T-helper 22 cell (primary cell): ENCODE measurements around the gene EFCAB14.
"Not testable (repeated sequence)": the region's sequence is repeated elsewhere in the genome, so short reads cannot be mapped to it uniquely, and the experiment has no call there.

Source experiments
- DNase-seq: peaks from one replicate; pipeline ENCODE4 v3.0.0-alpha.2; 2020; ENCODE audit warnings: low read depth

Gene EFCAB14, protein sequence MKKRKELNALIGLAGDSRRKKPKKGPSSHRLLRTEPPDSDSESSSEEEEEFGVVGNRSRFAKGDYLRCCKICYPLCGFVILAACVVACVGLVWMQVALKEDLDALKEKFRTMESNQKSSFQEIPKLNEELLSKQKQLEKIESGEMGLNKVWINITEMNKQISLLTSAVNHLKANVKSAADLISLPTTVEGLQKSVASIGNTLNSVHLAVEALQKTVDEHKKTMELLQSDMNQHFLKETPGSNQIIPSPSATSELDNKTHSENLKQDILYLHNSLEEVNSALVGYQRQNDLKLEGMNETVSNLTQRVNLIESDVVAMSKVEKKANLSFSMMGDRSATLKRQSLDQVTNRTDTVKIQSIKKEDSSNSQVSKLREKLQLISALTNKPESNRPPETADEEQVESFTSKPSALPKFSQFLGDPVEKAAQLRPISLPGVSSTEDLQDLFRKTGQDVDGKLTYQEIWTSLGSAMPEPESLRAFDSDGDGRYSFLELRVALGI

DNA sequence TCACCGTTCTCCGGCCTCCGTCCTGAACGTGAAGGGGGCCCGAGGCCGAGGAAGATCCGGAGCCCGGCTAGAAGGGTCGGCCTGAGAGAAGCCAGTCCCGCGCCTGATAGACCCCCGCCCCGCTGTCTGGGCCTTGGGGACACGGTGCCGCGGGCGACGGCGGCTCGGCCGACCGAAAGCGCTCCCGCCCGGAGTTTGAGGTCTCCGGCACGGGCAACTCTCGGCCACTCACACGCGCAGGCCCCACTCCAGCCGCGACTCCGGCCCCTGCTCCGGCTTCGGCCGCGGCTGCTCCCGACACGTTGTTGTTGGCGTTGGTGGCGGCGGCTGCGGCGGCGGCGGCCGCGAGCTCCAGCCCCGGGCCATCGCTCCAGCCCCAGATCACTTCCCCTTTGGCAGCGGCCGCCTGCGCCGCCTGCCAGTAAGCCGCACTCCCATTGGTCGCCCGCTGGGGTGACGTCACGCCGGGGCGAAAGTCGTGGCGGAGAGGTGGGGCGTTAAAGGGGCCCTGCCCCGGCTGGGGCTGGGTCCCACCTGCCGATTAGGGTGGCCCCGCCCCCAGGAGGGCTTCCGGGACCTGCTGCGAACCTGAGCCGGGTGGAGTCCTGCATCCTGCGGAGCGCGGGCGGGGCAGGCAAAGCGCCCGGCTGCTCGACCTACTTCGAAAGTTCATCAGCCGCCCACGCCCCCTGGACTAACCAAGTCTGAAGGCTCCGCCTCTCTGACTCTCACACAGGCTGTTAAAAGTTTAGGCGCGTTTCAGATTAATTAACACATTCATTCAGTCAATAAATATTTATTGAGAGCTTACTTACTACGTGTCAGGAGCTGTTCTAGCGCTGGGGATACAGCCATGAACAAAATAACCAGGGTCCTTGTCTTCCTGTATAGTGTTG, at the start of gene EFCAB14:
Gene EFCAB14 (minus strand): TSS at position 388 of the 896 bp plus-strand sequence. CDS start 1,027 bp downstream, outside the sequence.
- DNase-seq: peak; percentile 98

DNA sequence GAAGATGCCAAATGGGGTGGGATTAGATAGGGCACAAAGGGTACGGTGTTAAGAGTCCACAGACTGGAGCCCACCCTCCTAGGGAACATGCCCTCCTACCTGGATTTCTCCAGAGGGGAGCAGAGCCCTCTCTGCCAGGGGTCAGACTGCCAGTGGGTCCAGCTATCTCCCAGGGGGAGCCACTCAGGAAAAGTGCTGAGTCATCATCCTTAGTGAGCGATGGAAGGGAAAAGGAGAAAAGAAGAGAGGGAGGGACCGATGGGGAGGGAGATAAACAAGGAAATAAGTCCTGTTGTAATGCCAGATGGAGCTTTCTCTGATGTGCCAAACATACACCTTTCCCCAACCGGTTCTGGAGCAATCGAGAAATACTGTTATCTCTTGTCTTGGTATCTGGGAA, 49.5 kb upstream of the EFCAB14 start:
- no peak for DNase-seq

DNA sequence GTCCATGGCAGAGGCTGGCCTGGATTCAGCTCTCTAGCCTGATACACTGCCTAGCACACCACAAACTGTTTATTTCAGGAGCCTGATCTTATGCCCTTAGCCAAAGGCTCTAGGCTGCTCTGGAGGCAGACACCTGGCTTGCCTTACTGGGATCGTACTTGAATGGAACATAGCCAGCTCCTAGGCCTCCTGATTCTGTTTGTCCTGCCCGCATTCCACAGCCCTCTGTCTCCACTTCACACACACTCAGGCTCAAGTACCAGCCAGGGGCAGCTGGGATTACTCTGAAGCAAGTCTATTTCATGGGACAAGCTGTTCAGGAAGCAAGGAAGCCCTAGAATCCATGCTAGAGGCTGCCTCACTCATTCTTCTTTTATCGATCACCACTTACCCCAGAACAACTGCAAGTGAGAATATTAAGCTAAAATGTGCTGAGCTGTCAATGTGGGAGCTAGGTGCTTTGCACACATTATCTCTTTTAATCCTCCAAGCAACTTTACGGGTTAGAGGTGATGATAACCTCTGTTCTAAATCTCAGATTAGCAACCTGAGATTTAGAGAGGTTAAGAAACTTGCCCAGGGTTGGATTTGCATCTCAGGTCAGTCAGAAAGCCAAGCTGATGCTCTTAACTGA, 48.9 kb upstream of the EFCAB14 start:
- DNase-seq: no peak

DNA sequence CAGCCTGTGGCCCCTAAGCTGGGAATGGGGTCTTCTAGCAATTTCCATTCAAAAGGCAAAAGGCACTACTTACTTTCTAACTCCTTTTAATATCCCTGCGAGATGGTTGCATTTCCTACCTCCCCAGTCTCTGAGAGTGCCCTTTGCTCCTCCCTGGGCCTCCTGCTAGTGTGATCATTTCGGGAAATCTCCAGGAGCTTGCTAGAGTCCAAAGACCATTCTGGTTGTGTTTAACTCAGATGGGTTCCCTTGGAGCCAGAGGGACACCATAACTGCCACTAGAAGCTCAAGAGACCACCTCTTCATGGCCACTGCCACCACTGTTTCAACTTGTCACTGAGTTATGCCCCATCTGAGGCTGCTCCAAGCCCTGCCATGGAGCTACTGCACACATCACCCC, 45.5 kb upstream of the EFCAB14 start:
- no peak for DNase-seq

DNA sequence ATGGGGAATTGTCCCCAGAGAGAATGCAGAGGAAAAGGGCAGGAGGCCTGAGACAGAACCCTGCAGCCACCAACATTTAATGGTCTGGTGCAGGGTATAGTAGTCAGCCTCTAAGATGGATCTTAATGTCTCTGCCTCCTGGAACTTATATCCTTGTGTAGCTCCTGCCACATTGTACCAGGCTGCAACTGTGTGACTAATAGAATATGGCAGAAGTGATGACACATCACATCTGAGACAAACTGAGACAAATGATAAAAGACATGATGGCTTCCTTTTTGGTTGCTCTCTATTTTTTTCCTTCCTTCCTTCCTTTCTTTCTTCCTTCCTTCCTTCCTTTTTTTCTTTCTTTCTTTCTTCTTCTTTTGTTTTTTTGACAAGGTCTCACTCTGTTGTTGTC, 42.8 kb upstream of the EFCAB14 start:
- DNase-seq: no peak

DNA sequence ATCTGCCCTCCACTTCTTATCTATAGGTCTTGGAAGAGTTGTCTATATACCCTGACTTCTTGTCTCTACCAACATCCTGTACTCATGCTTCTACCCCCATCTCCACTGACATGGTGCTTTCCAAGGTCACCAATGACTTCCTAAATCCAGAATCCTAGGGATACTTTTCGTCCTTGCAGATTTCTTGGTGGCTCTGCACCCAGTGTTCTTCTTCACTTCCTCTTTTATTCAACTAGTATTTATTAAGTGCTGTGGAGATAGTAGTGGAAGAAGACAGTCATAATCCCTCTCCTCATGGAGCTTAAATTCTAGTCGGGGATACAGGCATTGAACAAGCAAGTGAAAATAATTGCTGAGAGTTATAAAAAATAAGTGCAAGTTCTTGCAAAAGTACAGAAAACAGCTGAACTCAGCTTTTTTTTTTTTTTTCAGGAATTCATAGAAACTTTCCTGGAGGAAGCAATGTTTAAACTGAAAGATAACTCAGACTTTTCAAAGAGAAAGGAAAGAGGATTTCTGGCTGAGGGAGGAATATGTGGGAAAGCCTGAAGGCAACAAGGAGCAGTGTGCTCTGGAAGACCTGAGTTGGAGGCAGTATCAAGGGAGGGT, 41.7 kb upstream of the EFCAB14 start:
- DNase-seq: no peak

DNA sequence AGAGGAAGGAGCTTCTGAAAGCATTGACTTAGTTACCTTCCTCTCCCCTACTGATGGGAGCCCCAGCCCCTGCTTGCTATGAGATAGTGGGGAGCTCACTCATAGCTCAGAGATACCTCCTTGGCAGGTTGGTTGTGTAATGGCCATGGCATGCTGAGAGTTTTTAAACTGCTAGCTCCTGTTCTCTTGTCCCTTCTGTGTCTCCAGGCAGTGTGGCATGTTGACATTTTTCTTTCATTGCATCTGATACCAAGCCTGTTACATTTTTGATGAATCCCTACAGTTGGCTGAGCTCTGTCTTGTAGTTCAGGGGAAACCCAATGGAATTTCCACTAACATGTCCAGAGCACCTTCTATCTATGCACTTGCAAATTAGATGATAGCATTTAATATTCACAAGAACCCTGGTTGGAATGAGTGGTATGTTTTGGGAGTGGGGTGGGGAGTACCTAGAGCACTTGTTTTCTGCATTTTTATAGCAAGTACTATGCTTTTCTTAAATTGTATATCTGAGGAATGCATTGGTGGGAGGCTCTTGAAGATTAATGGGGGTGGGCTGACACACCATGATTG, 39.1 kb upstream of the EFCAB14 start:
- DNase-seq: no peak

DNA sequence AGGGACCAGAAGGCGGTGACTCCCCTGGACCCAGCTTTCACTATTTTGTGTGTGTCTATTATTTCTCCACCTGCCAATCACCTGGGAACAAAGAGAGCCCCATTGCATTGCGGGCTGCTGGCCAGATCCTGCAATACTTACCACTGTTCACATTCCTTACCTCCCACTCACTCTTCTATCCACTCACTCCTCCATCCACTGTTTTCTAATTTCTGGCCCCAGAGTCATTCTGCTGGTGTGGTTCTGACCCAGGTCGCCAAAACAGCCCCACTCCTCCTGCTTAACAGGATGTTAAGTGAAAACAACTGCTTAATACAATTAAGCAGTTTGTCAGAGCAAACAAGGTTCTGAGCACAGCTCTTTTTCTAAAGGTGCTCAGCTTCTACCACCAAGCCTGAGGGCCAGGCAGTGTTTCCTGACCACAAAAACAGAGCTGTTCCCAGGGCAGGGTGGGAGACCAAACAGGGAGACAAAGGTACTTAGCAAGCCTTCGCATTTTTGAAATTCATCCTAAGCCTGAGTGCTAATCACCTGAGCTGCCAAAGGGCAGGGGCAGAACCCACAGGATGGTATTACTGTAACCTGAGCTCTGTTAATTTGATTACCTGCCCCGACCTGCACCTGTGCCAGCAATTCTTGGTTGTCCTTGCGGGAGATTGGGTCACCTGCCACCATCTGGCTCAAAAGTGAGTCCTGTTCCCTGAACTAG, 38.5 kb upstream of the EFCAB14 start:
- DNase-seq: no peak

DNA sequence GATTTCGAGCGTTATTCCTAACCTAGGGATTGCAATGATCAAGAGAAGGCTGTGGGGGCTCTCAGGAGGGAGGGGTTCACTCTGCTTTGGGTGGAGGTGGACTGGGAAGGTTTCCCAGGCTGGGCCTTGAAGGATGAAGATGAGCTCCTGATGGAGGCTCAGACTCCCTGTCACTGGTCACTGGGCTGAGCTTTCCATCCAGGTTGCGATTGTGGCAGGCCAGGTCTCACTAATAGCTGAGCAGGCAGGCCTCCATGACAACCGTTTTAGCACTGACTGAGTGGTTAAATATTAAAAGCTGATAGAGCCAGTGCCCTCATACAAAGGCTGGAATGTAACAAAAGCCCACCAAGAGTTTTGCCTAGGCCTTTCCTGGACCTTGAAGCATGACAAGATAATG, 36.2 kb upstream of the EFCAB14 start:
- no peak for DNase-seq

DNA sequence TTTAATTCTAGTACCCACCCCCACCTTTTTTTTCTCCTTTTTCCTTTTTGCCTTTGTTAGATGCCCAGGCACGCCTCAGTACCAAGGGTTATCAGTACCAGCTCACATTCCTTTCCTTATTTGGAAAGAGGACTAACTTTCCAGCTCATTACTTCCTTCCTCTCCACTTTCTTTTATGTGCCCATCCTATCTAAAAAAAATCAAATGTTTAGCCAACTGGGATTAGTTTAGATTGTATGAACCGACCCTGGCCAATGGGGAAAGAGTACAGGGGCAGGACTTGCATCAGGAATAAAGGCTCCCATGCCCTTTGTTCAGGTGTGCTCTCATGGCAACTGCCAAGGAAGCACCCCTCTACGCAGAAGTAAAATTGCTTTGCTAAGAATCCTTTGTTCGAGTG, 35.8 kb upstream of the EFCAB14 start:
- DNase-seq: not testable (repeated sequence)

DNA sequence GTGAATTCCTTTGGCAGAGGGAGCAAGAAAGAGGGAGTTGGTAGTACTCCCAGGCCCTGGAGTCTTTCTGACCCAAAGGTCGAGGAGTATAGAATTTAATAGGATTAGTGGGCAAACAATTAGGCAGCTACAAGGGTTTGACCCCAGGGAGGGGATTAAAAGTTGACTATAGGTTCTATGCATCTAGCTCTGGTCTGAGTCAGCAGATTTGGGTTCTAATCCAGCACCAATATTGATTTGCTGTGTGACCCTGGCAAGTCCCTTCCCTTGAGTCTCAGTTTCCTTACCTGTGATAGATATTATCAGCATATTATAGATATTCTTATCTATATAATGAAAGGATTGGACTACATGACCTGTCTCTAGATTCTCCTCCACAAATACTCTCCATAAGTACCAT, 35.1 kb upstream of the EFCAB14 start:
- DNase-seq: no peak

DNA sequence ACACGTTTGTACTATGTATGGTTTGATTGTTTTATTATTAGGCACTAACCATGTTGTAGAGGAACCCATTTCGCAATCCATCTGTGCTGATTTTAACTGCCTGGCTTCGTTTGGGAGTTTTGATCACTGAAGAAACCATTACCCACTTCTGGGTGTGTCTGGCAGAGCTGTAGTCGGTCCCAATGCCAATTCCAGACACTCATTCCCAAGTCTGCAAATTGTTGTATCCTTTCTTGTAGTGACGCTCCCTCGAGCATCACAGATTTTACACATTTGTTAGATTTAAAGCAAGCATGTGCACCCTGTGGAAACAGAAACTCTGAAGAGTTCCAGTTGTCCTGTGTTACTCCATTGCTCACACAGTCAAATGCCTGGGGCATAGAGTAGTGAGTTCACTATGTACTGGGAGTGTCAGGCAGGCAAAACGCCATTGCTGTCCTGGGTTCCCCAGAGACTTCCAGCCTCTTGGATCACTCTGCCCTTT, 31.0 kb upstream of the EFCAB14 start:
- no peak for DNase-seq

DNA sequence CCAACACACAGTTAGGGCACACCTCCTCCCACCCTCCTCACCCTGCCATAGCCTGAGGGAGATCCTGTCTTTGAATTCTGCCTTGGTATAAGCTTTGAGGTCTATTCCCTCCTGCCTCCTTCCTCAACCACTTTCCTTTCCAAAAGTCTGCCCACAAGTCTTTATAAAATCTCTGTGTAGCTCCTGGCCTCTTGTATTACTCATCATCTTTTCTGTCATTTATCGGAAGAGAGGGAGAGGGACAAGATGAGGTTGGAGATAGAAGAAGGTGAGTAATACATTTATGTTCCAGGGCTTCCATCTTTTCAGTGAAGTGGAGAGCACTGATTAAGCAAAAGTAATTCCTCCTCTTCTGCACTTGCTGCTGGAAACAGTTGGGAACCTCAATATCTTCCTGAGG, 30.5 kb upstream of the EFCAB14 start:
- DNase-seq: no peak

DNA sequence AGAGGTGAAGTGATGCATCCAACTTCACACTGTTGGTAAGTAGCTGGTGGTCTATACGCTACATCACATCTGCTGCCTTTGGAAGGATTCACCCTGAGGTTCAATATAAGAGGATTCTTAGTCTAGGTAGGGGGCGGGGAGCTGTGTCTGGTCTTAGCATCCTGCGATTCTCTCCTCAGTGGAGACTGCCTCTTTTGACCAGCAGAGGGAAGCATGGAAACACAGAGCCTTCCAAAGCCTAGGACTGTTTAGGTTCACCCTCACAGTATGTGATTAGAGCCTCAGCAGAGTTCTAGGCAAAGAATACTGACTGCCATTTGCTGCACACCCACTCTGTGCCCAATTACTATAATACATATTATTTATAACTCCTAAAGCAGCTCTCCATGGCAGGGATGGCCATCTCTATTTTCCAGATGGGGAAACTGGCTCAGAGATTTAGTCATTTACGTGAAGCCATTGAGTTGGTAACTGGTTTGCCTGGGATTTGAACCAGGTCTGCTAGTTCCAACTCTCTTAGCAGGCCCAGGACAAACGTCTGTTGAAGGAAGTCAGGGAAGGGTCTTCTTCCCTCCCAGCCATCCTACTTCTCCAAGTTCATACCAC, 28.9 kb upstream of the EFCAB14 start:
- no peak for DNase-seq

DNA sequence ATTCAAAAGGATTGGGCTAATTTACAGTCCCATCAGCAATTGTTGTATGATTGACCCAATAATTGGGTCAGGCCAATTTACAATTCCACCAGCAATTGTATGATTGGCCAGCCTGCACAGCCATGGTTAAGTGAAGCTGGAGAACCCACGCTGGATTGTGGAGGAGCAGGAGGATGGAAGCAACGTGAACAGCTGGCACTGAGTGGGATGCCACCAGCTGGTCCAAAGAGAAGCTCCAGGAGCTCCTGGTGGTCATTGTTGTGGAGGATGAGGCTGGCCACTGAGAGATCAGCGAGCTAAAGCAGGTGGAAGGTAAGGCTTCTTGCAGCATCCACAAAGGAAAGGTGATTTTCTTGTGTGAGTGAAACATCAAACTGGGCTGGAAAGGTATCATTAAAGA, 23.2 kb upstream of the EFCAB14 start:
- no peak for DNase-seq

DNA sequence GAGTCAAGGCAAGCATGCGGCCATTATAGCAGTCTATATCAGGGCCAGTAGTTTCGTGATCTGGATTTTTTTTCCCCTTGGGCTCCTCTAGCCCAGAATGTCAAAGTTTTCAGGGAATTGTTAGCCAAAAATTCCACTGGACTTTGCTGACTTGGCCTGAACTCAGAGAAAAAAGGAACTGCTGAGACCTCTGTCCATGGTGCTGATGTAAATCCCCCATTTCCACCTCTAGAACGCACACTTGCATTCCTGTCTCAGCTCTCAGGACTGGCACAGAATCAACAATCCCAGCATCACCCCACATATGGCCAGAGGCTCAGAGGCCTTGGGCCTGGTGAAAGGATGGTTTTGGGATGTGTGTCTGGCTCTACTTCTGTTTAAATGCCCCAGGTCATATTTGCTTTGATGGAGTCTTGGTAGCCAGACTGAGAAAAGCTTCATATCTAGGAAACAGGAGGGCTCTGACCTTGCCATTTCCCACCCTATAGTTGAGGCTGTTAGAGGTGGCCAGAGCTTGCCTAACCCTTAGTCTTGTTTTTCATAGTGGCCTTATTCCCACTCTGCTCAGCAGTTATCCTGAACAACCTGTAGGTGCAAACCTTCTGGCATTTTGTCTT, 16.9 kb upstream of the EFCAB14 start:
- no peak for DNase-seq

DNA sequence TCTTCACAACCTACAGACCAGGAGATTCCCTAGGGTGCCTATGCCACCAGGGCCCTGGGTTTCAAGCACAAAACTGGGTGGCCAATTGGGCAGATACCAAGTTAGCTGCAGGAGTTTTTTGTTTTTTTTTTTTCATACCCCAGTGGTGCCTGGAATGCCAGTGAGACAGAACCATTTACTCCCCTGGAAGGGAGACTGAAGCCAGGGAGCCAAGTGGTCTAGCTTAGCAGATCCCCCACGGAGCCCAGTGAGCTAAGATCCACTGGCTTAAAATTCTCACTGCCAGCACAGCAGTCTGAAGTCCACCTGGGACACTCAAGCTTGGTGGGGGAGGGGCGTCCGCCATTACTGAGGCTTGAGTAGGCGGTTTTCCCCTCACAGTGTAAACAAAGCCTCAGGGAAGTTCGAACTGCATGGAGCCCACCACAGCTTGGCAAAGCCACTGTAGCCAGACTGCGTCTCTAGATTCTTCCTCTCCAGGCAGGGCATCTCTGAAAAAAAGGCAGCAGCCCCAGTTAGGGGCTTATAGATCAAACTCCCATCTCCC, 9.5 kb upstream of the EFCAB14 start:
- DNase-seq: not testable (repeated sequence)

DNA sequence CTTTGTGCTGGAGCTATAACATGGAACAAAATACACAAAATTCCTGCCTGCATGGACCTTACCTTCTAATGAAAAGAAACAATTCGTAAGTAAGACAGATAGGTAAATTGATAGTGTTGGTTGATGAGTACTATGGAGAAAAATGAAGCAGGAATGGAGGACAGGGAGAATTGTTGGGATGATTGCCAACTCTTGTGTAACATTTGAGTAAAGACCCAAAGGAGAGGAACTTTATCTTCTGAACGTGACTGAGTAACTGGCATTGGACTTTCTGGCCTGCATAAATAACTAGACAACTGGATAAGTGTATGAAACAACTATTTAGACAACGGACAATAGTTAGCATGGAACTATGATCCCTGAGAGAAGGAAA, 6.8 kb upstream of the EFCAB14 start:
- no peak for DNase-seq

DNA sequence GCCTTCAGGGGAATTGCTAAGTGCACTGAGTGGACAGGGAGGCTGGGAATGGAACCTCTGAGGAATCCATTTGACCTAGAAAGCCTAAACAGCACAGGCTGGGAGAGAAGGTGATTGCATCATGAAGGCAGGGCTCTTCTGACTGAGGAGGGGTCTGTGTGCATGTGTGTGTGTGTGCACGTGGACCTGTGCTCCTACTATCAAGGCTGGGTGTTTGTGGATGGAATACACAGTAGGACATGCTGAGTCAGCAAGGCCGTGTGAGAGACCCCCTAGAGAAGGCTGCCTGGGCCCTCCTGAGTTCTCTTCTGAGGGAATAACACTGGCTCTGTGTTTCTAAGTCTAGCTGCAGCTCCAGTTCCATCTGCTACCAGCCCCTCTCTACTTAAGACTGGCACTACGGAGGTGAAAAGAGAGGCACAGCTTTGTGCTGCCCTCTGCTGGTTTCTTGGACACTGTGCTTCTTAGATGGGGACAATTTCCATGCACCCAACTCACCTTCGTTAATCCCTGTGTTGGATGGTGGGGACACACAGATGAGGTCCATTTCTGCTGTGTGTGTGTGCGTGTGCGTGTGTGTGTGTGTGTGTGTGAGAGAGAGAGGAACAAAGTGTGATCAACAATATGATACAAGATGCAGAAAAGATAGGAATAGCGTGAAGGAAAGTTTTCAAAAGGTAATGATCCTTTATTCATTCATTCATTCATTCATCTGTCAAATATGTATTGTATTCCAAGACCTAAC, 6.2 kb upstream of the EFCAB14 start:
- DNase-seq: peak; percentile 23
